SK-N-SH (cell line): ENCODE results near the gene ACER3.

Experiments used
- CTCF ChIP-seq: fragments of 200-600 bp; sonication (generic); IDR thresholded peaks from 2 replicates; pipeline ENCODE4 v1.6.1; 2017; ENCODE audit warnings: antibody characterized with exemption, mild to moderate bottlenecking, moderate library complexity
- EZH2phosphoT487 ChIP-seq: fragments of 200-600 bp; sonication (generic); IDR thresholded peaks from 2 replicates; pipeline ENCODE4 v1.6.1; 2017; ENCODE audit warnings: low read depth, mixed run types, mild to moderate bottlenecking, antibody characterized with exemption, moderate library complexity, borderline replicate concordance
- NFIC ChIP-seq: IDR thresholded peaks from 2 replicates; pipeline ENCODE4 v1.4.0; 2012; ENCODE audit warnings: borderline replicate concordance
- POLR2AphosphoS5 ChIP-seq: IDR thresholded peaks from 2 replicates; pipeline ENCODE4 v1.6.1; 2012; ENCODE audit warnings: low read depth, low read length
- TF ChIP-seq, protein P1 (sequence below): IDR thresholded peaks from 2 replicates; pipeline ENCODE4 v1.4.0; 2012; ENCODE audit warnings: low read depth

- TF ChIP-seq CTCF (no peak), EZH2phosphoT487 (no peak), POLR2AphosphoS5 (no peak), NFIC (no peak)
- TF ChIP-seq, protein P1, sequence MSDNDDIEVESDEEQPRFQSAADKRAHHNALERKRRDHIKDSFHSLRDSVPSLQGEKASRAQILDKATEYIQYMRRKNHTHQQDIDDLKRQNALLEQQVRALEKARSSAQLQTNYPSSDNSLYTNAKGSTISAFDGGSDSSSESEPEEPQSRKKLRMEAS = no peak
These were observed 31.1 kb downstream of the ACER3 start for GRCh38 chr11:76891793-76892192.
